Thyroid gland (tissue), 4 donors: ENCODE data around the gene AP1S1.

ENCODE experiments used
- POLR2A ChIP-seq, 2 donors: fragments of 450-650 bp; IDR thresholded peaks; one replicate each; pipeline ENCODE4 v1.6.1; 2017; ENCODE audit warnings: antibody characterized with exemption in 2 of 2, mild to moderate bottlenecking in 2 of 2, moderate library complexity in 1 of 2
- TF ChIP-seq, protein P1 (sequence below), 6 experiments: fragments of 200-600 bp in 3 of 6; fragments of 450-650 bp in 3 of 6; sonication (generic) in 3 of 6; IDR thresholded peaks; one replicate each; pipeline ENCODE4 v1.5.1; 2016 to 2019; ENCODE audit warnings: antibody characterized with exemption in 6 of 6, mild to moderate bottlenecking in 2 of 6, inconsistent platforms in 1 of 6, moderate library complexity in 1 of 6

DNA sequence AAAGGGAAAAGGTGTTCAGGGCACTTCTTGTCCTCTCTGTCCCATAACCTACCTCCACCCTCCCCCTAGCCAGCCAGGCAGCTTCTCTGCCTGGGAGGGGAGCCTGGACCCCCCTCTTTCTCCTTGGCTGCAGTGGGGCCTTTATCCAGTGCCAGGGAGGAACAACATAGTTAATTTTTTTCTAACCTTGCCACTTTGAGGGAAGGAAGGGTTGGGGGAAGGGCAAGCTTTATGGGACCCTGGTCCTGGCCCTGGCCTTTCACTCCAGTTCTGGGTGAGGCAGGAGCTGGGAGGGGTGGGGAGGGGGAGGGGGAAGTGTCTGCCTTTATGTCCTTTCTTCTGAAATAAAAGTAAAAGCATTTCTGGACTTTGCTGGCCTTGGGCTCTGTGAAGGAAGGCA lies 6.6 kb downstream of the AP1S1 start:
- TF ChIP-seq, protein P1, sequence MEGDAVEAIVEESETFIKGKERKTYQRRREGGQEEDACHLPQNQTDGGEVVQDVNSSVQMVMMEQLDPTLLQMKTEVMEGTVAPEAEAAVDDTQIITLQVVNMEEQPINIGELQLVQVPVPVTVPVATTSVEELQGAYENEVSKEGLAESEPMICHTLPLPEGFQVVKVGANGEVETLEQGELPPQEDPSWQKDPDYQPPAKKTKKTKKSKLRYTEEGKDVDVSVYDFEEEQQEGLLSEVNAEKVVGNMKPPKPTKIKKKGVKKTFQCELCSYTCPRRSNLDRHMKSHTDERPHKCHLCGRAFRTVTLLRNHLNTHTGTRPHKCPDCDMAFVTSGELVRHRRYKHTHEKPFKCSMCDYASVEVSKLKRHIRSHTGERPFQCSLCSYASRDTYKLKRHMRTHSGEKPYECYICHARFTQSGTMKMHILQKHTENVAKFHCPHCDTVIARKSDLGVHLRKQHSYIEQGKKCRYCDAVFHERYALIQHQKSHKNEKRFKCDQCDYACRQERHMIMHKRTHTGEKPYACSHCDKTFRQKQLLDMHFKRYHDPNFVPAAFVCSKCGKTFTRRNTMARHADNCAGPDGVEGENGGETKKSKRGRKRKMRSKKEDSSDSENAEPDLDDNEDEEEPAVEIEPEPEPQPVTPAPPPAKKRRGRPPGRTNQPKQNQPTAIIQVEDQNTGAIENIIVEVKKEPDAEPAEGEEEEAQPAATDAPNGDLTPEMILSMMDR (IDR thresholded peaks at IDR 0.05), result no peak
- no peak for TF ChIP-seq POLR2A (IDR thresholded peaks at IDR 0.05)
